ENCODE data around the gene CTSS. TPM values are rescaled to one million over a fixed set of nuclear protein-coding genes. Genes with fewer than 3 reads are reported as not detected.

CTSS gene
- total RNA-seq, 2 experiments from 2014 or later: 65.8 to 73.2 TPM

DNA sequence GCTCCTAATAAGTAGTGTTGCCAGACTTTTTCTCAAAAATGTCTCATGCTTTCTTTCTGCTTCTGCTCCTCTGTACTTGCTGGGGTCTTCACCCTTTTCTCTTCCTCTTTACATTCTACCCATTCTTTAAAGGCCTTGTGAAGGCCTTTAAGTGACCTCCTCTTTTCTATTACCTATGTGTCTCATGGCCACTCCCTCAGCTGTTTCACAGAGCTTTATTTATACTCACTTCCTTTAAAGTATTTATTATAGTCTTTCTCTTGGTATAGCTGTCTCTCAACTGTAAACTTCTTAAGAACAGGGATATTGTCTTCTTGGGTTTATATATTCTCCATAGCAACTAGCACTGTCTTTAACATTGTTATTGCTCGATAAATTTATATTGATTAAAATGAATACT is 69.4 kb downstream of the CTSS start:
- CTCF ChIA-PET: interaction anchor here (0.8 to 3.0 kb wide), 7 partner anchors 12 to 286 kb away, joined by 3 to 13 read pairs (median 5); partner anchors contain the start of gene ANXA9
- H3K27ac Mint-ChIP-seq: peak overlapping the region; percentile 64
- peaks cover 16% of the 10 kb centered on the region for H3K36me3 Mint-ChIP-seq (ENCODE audit: low read depth)
- H3K27me3 Mint-ChIP-seq (ENCODE audit: low read depth): peaks cover 6% of the 10 kb centered on the region
- peak overlapping the region; percentile 93 for H3K4me3 Mint-ChIP-seq
- no peaks in the 10 kb centered on the region for H3K9me3 Mint-ChIP-seq (ENCODE audit: insufficient read depth)
- POLR2A ChIA-PET: interaction anchor here (1.8 to 2.7 kb wide), 3 partner anchors 117 to 310 kb away, joined by 4 to 12 read pairs (median 7); partner anchors contain the start of genes MCL1 and MINDY1
- H3K4me1 Mint-ChIP-seq (ENCODE audit: low read depth): peaks cover 18% of the 10 kb centered on the region
- no peak for ATAC-seq
- DNase-seq: no peak

DNA sequence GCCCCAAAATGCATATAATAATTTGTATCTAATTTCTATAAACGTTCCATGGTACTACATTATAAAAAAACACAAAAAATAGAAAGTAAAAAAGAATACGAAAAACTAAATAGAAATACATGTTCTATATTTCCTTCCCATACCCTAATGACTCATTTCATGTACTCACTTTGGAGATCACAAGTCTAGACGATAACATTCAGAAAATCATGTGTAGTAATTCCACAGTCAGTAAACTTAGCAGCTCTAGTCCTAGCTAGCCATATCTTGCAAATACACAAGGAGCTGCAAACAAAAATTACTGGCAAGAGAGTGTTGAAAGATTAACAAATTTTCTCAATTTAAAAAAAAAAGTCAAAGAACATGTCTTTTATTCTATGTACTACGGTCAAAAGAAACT is 70.0 kb downstream of the CTSS start:
- ChIA-PET CTCF (interaction anchor here (3.0 kb wide), 1 partner anchor 135 kb away, joined by 13 read pairs; no protein-coding TSS in a partner anchor), POLR2A (interaction anchor here (1.8 to 2.7 kb wide), 2 partner anchors 116 to 133 kb away, joined by 7 to 12 read pairs; partner anchors contain the start of gene MCL1)
- Mint-ChIP-seq H3K27me3 (ENCODE audit: low read depth) (peaks cover 3% of the 10 kb centered on the region), H3K36me3 (ENCODE audit: low read depth) (peaks cover 18% of the 10 kb centered on the region), H3K4me1 (ENCODE audit: low read depth) (peaks cover 18% of the 10 kb centered on the region), H3K9me3 (ENCODE audit: insufficient read depth) (no peaks in the 10 kb centered on the region), H3K4me3 (no peak overlapping the region), H3K27ac (no peak overlapping the region)
- ATAC-seq (no peak), DNase-seq (no peak)

DNA sequence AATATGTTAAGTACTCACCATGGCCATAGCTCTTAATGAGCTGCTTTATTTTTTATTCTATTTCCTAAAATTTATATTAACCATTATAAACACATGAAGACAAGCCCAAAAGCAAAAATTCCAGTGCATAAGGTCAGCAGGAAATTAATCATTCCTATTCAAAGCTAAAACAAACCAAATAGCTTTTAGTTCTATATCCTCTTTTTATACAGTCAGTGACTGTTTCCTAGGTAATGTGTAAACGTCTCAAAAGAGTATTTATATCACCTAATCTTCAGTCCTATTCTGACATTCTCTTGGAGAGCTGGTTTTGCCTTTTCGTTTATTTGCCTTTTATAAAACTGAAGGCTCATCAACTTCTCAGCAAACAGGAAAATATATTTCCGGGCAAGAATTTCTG is 72.9 kb downstream of the CTSS start:
- Mint-ChIP-seq H3K27me3 (ENCODE audit: low read depth) (no peaks in the 10 kb centered on the region), H3K4me1 (ENCODE audit: low read depth) (peaks cover 16% of the 10 kb centered on the region), H3K9me3 (ENCODE audit: insufficient read depth) (no peaks in the 10 kb centered on the region), H3K27ac (no peak overlapping the region), H3K4me3 (no peak overlapping the region), H3K36me3 (ENCODE audit: low read depth) (peaks cover 26% of the 10 kb centered on the region)
- POLR2A ChIA-PET: interaction anchor here (1.2 kb wide), 1 partner anchor 114 kb away, joined by 3 read pairs; no protein-coding TSS in a partner anchor
- CTCF ChIA-PET: interaction anchor here (1.6 kb wide), 1 partner anchor 132 kb away, joined by 4 read pairs; no protein-coding TSS in a partner anchor
- DNase-seq (no peak), ATAC-seq (no peak)

DNA sequence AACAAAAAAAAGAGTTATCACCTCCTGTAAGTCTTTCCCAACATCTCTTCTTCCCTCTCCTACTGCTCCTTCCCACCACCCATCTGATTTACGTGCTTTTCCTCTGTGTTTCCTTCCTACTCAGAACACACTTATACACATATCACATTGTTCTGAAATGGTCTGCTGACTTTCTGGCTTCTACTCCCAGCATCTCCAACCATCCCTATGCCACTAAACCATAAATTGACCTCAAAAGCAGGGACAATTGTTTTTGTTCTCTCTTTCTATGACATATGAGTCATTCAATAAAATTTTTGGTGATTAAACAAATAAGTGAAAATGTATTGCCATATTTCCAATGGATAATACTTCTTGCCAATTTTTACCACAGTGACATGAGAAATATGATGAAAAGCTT is 76.8 kb downstream of the CTSS start:
- Mint-ChIP-seq H3K27me3 (ENCODE audit: low read depth) (no peaks in the 10 kb centered on the region), H3K27ac (no peak overlapping the region), H3K4me3 (no peak overlapping the region), H3K9me3 (ENCODE audit: insufficient read depth) (no peaks in the 10 kb centered on the region), H3K36me3 (ENCODE audit: low read depth) (peaks cover 27% of the 10 kb centered on the region), H3K4me1 (ENCODE audit: low read depth) (peaks cover 9% of the 10 kb centered on the region)
- ChIA-PET CTCF (no interaction called here), POLR2A (no interaction called here)
- DNase-seq: no peak
- ATAC-seq: no peak

DNA sequence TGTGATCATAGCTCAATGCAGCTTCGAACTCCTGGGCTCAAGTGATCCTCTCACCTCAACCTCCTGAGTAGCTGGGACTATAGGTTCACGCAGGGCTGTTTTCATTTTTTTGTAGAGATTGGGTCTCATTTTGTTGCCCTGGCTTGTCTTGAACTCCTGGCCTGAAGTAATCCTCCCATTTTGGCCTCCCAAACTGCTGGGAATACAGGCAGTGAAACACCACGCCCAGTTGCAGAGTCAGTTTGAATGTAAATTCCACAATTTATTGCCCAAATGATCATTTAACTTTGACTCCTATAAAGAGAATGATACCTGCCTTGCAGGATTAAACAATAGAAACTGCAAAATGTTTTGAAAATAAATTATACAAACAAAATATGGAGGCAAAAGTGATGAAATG is 79.3 kb downstream of the CTSS start:
- no peak overlapping the region for H3K4me3 Mint-ChIP-seq
- CTCF ChIA-PET: no interaction called here
- DNase-seq (no peak), ATAC-seq (no peak)
- POLR2A ChIA-PET: no interaction called here
- no peak overlapping the region for H3K27ac Mint-ChIP-seq
- H3K27me3 Mint-ChIP-seq (ENCODE audit: low read depth): no peaks in the 10 kb centered on the region
- no peaks in the 10 kb centered on the region for H3K9me3 Mint-ChIP-seq (ENCODE audit: insufficient read depth)
- H3K4me1 Mint-ChIP-seq (ENCODE audit: low read depth): peaks cover 11% of the 10 kb centered on the region
- H3K36me3 Mint-ChIP-seq (ENCODE audit: low read depth): peaks cover 26% of the 10 kb centered on the region

DNA sequence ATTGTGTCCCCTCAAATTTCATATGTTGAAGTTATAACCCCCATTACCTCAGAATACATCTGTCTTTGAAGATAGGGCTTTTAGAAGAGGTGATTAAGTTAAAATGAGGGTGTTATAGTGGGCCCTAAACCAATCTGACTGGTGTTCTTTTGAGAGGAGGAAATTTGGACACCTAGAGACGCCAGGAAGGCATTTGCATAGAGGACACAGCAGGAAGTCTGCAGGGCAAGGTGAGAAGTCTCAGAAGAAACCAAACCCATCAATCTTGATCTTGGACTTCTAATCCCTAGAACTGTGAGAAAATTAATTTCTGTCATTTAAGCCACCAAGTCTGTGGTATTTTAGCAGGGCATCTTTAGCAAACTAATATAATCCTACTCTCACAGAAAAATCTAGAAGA is 81.7 kb downstream of the CTSS start:
- POLR2A ChIA-PET: no interaction called here
- Mint-ChIP-seq H3K4me3 (no peak overlapping the region), H3K27ac (peak overlapping the region; percentile 57), H3K27me3 (ENCODE audit: low read depth) (no peaks in the 10 kb centered on the region), H3K4me1 (ENCODE audit: low read depth) (peaks cover 11% of the 10 kb centered on the region), H3K36me3 (ENCODE audit: low read depth) (peaks cover 23% of the 10 kb centered on the region), H3K9me3 (ENCODE audit: insufficient read depth) (no peaks in the 10 kb centered on the region)
- CTCF ChIA-PET: interaction anchor here (1.6 kb wide), 1 partner anchor 13 kb away, joined by 7 read pairs; the partner anchor contains the start of gene GOLPH3L
- DNase-seq (no peak), ATAC-seq (peak; percentile 33)

Other genes with a start within 250 kb of the CTSS start
- gene ADAMTSL4, start 216.4 kb downstream of the CTSS start, total RNA-seq: not detected
- gene MCL1, start 186.2 kb downstream of the CTSS start, total RNA-seq: 100 to 1,000 TPM; 249 to 261 TPM
- 100 to 1,000 TPM; 208 to 214 TPM for gene ENSA, start 136.2 kb downstream of the CTSS start, total RNA-seq
- gene GOLPH3L, start 68.6 kb downstream of the CTSS start, total RNA-seq: 10 to 100 TPM; 19.4 to 21.2 TPM
- gene HORMAD1, start 44.9 kb downstream of the CTSS start, total RNA-seq: under 1 TPM in 1 of 2 experiments, not detected in 1; 0.40 TPM
- gene CTSK, start 42.5 kb upstream of the CTSS start, total RNA-seq: 1 to 10 TPM; 5.9 to 6.4 TPM
- 10 to 100 TPM; 39.8 to 42.1 TPM for gene ARNT, start 110.8 kb upstream of the CTSS start, total RNA-seq
- not detected for gene CTXND2, start 121.4 kb upstream of the CTSS start, total RNA-seq
- gene SETDB1, start 160.6 kb upstream of the CTSS start, total RNA-seq: 10 to 100 TPM; 58.5 to 59.3 TPM
- gene CERS2, start 209.1 kb upstream of the CTSS start, total RNA-seq: 100 to 1,000 TPM; 149 to 150 TPM
- not detected for gene ANXA9, start 216.5 kb upstream of the CTSS start, total RNA-seq
- gene MINDY1, start 241.1 kb upstream of the CTSS start, total RNA-seq: 1 to 10 TPM; 9.1 to 9.9 TPM
- 10 to 100 TPM; 15.8 to 19.0 TPM for gene PRUNE1, start 242.7 kb upstream of the CTSS start, total RNA-seq

Measured in activated CD8-positive, alpha-beta T cell treated with anti-CD3 and anti-CD28 coated beads, Interleukin-2, amount 10 ng/mL, durations not matched to agents 7 days and 5 days (primary cell).